ENCODE measurements around the gene CNTNAP5. TPM values are rescaled to one million over a fixed set of nuclear protein-coding genes. Genes with fewer than 3 reads are reported as not detected.

The CNTNAP5 gene
- total RNA-seq, 3 donors from 2014 or later = 3.3 TPM; not detected in 2

GRCh38 chr2:124961132-124961531, 936.0 kb downstream of the CNTNAP5 start:
- Histone ChIP-seq H3K36me3 (ENCODE audit: low read depth) (no peaks in the 10 kb centered on the region), H3K4me3 (no peak overlapping the region), H3K9me3 (no peaks in the 10 kb centered on the region), H3K4me1 (ENCODE audit: low read depth) (no peaks in the 10 kb centered on the region)
- TF ChIP-seq, protein P1, sequence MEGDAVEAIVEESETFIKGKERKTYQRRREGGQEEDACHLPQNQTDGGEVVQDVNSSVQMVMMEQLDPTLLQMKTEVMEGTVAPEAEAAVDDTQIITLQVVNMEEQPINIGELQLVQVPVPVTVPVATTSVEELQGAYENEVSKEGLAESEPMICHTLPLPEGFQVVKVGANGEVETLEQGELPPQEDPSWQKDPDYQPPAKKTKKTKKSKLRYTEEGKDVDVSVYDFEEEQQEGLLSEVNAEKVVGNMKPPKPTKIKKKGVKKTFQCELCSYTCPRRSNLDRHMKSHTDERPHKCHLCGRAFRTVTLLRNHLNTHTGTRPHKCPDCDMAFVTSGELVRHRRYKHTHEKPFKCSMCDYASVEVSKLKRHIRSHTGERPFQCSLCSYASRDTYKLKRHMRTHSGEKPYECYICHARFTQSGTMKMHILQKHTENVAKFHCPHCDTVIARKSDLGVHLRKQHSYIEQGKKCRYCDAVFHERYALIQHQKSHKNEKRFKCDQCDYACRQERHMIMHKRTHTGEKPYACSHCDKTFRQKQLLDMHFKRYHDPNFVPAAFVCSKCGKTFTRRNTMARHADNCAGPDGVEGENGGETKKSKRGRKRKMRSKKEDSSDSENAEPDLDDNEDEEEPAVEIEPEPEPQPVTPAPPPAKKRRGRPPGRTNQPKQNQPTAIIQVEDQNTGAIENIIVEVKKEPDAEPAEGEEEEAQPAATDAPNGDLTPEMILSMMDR (IDR thresholded peaks at IDR 0.05) = no peak
- no peak for ATAC-seq
- intact Hi-C loops (cut with DNase I, micrococcal nuclease) = no loop called here
- DNase-seq = no peak
